ENCODE results near the gene ABHD12.
"Not testable (repeated sequence)": the region's sequence is repeated elsewhere in the genome, so short reads cannot be mapped to it uniquely, and the experiment has no call there.

Gene ABHD12

DNA sequence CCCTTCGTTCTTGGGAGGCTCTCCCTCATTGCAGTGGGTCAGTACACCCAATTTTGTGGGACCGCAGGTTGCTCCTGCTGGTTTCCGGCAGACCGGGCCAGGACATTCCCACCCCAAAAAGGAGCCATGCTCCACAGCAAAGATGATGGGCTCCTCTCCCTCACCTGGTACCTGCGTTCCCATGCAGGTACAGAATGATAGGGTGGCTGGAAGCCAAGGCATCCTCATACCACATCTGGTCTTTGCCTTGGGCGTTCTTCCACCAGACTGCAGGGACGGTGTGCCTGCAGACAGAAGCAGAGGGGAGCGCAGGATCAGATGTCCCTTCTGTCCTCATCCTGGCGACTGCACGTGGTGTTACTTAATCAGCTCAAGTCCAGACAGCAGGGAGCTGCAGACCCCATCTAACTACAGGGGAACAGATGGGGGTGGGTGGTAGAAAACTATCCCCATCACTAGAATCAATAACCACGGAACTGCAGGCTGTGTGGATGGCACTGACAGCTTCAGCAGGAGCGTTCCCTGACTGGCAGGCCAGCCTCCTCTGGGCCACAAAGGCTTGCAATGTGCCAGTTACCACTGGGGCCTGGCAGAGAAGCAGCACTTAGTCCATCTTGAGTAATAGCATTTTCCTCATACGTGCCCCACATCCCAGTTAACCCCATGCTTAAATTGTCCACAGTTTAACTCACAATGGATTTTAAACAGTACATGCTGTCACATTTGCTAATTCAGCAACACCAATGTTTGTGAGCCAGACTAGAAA, 70.4 kb downstream of the ABHD12 start:
- DNase-seq, result no peak

DNA sequence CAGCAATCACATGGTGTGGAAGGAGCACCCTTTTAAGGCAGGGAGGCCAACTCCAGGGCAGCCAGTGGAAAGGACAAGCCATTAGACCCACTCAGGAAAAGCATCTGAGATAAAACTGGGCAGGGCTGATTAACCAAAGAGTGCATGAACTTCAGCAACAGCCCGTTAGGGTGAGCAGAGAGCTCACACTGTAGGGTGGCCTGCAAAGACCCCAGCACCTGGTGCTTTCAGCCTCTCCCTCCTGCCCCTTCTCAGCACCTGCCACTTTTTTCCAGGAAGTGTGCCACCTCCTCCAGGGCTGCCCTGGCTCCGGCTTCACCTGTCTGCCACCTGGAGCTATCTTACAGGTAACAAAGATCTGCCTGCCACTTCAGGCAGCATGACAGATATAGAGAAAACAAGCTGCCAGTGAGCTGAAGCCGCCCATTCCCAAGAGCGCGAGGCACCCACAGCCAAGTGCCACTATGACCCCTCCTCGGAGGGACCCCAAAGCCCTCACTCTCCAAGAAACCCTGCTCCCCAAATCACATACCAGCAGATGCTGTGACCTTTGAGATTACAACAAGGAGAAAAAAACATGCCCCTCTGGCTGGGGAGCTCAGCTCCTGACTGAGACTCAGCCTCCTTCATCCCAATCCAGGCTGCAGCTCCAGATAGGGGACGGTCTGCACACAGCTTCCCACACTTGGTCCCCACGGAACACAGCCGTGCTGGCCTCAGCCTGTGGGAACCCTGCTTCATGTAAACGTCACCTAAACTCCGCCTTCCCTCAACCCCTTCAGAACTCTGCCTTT, 71.2 kb downstream of the ABHD12 start:
- DNase-seq, result no peak

DNA sequence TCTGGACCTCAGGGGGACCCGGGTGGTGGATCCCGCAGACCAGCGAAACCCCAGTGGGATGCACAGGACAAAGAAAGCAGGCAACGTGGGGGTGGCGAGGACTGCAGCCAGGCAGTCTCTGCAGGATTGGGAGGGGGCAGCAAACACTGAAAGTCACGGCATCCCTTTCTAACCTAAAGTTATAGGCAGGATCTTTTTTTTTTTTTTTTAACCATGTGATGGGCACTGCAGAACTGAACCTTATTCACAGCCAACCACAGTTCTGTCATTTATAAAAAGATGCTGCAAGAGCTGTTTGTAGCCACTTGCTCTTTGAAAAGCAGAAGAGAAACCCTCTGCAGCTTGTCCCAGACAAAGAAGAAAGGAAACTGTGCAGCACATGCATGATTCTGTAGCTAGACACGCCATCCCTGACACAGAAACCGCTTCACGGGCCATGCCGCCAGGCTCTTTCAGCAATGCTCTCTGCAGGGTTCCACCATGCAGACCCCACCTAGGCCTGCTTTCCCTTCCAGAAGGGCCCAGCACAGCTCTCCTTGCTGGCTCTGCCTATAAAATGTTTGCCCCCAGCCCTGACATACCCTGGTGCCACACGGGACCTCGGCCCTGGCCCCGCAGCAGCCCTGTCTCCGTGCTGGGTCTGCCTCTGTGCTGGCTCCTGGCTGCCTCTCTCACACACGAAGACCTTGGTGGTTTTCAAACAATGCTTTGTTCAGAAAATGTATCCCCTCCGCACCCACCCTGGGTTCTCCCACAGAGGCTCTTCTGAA, 72.0 kb downstream of the ABHD12 start:
- DNase-seq, result peak; percentile 85 to 95 (median 91)

DNA sequence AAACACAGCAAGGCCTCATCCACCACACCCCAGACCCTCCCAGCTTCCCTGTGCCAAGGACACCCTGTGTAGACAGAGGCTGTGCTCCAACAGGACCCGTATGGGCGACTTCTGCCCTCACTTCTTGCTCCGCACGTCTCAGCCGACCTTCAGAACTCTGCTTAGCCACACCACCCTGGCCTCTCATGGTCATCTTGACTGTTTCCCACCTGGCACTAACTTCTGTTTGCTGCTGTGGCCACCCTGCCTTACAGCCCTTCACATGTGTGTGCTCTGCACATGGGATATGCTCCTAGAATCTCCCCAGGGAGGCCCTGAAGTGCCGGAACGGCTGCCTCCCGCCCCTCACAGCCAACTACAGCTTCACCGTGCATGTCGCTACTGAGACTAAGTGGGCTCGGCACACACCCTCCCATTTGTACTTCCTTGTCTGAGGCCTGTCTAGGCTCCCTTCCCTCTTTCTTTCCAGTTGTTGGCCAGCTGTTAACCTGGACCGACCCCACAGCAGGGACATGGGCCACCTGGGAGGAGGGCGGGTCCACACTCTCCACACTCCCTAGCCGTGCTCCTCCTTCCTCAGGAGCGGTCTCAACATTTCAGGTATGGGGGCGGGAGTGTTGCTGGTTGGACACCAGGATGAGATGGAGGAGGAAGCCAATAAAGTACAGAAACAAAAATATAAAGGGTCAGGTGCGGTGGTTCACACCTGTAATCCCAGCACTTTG, 73.1 kb downstream of the ABHD12 start:
- DNase-seq, result no peak

DNA sequence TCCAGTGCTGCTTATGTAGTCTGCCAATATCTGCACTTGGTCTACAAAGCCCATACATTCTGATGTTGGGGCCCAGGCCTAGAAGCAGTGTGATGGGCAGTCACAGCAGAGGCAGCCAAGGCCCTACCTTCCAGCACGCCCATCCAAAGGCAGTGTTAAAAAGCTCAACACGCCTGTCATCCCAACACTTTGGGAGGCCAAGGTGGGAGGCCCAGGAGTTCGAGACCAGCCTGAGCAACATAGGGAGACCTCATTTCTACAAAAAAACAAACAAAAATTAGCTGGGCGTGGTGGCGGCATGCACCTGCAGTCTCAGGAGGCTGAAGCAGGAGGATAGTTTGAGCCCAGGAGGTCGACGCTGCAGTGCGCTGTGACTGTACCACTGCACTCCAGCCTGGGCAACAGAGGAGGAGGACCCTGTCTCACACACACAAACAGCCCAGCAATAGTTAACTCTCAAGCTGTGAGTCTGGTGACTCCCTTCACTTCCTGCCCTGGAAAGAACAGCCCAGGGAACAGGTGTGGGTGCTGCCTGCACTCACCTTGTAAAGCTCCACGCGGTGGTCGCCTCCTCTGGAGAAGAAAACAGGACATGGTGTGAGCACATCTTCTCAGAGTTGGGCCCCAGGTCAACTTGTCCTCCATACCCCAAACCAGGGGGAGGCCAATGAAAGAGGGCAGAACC, 74.0 kb downstream of the ABHD12 start:
- no peak for DNase-seq

DNA sequence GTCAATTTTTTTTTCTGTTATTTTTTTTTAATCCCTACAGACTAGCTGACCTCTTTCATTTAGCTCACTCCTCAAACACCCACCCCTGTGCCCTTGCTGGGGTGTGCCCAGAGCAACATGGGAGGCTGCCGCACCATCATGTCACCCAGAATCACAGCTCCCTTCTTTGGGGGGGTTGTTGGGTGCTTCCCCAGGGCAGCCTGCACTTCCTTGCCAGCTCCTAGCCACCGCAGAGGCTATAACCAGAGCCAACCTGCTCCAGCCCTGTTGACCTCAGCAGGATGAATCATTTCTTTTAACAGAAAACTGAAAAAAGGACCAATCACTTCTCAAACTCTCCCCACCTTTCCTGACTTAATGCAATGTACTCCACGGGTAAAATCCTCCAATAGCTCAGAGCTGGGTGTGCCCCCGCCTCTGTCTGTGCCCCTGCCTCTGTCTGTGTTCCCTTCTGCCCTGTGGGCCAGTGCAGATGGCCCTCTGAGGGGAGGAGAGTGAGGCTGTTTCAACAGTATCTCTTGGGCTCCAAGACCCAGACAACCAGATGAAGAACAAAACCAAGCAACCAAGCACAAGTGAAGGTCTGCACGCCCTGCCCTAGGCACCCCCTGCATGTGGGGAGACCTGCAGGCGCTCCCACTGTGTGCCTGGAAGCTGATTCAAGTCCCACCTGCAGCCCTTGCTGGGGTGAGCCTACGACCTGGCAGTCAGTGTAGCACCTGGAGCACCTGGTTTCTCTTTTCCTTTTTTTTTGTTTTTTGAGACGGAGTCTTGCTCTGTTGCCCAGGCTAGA, 75.0 kb downstream of the ABHD12 start:
- DNase-seq, result peak; percentile 50 to 86 (median 79)

DNA sequence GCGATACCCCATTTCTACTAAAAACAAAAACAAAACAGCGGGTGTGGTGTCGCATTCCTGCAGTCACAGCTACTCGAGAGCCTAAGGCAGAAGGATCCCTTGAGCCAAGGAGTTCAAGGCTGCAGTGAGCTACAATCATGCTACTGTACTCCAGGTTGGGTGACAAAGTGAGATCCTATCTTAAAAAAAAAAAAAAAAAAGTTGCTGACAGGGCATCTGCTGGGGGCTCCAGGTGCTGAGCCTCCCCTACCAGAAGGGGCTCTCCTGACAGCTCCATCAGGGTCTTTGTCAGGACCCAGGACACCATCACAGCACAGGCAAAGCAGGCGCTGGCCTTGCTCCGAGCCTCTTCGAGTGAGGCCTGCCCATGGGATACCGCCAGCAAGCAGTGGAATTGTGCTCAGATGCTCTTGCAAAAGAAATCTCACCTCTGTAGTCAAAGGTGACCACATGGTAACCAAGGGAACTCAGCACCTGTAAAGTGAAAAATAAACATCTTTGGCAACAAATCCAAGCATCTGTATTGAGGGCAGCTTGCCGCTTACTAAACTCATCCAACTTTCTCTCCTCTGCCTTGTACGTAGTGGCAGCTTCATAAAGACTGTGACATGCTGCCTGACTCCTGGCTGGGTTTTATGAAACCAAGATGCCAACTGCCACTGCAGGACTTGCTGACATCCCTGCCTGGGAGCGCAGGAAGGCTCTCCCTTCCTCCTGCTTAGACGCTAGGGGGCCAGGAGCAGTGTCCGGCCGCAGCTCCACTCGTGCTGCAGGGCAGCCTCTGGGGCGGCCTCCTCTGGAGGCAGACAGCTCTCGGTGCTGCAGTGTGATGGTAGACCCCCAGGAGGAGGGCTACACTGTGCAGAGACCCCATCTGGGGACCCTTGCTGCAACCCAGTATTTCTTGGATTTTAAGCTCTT, 75.9 kb downstream of the ABHD12 start:
- no peak for DNase-seq

DNA sequence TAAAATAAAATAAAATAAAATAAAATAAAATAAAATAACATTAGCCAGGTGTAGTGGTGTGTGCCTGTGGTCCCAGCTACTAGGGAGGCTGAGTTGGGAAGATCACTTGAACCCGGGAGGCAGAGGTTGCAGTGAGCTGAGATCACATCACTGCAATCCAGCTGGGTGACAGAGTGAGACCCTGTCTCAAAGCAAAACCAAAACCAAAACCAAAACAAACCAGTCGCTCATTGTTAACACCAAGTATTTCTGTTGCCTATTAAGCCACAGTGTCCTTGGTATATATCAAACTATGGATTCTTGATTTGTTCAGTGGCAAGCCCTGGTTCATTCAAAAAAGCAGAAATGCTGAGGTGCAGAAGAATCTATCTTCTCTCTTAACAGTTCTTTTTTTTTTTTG, 77.0 kb downstream of the ABHD12 start:
- peak in 2 of 3 donors; percentile 41 to 63 for DNase-seq

DNA sequence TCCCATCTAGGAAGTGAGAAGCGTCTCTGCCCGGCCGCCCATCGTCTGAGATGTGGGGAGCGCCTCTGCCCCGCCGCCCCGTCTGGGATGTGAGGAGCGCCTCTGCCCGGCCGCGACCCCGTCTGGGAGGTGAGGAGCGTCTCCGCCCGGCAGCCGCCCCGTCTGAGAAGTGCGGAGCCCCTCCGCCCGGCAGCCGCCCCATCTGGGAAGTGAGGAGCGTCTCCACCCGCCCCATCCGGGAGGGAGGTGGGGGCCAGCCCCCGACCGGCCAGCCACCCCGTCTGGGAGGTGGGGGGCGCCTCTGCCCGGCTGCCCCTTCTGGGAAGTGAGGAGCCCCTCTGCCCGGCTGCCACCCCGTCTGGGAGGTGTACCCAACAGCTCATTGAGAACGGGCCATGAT, 77.9 kb downstream of the ABHD12 start:
- DNase-seq, result not testable (repeated sequence)

DNA sequence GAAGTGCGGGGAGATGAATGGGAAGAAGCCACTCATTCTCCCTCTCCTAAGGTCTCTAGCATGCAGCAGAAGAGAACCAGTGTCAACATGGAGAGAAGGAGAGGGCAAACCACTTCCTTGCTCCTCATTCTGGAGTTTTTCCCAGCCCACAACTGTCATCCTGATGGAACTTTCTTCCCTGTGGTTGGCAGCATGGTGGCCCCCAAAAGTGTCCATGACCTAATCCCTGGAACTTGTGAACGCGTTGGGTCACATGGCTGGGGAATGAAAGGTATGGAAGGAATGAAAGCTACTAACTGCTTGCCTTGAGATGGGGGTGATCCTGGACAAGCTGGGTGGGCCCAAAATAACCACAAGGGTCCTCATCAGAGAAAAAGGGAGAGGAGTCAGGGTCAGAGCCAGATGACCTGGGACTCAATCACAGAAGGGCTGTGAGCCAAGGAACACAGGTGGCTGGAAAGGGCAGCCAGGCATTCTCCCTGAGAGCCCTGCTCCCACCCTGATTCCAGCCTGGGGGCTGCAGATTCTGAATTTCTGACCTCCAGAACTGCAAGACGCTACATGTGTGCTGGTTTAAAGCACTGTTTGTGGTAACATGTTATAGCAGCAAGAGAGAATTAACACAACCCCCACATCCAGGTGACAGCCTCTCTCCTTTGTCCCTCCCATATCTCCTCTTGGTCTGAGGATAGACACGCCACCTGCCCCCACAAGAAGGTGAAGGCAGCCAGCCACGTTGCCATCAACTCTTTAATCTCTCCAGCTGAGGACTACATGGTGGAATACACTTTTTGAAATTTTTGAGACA, 79.5 kb downstream of the ABHD12 start:
- no peak for DNase-seq

DNA sequence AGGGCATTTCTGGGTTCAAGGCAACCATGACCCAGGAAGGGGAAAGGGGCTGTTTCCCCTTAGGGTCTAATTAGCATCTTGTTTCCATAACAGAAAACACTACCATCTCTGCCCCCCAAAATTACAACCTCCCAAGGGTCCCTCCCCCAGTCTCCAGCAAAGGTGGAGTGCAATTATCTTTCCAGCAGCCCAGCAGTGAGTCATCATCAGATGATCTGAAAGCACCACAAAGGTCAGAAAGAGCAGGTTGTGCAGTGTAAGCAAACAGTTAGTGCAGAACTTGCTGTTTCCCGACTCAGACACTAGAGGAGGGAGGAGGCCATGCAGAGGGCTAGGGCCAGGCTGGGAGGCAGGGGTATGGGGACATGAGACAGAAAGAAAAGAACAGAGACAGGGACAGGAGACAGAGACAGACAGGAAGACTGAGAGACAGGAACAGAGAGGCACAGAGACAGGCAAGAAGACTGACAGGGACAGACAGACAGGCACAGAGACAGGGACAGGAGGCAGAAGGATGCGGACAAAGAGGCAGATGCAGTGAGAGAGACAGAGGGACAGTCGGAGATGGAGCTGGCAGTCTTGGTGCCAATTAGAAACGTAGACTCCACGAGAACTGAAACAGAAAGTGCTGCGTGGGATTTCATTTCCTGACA, 80.2 kb downstream of the ABHD12 start:
- peak; percentile 83 to 90 (median 90) for DNase-seq

DNA sequence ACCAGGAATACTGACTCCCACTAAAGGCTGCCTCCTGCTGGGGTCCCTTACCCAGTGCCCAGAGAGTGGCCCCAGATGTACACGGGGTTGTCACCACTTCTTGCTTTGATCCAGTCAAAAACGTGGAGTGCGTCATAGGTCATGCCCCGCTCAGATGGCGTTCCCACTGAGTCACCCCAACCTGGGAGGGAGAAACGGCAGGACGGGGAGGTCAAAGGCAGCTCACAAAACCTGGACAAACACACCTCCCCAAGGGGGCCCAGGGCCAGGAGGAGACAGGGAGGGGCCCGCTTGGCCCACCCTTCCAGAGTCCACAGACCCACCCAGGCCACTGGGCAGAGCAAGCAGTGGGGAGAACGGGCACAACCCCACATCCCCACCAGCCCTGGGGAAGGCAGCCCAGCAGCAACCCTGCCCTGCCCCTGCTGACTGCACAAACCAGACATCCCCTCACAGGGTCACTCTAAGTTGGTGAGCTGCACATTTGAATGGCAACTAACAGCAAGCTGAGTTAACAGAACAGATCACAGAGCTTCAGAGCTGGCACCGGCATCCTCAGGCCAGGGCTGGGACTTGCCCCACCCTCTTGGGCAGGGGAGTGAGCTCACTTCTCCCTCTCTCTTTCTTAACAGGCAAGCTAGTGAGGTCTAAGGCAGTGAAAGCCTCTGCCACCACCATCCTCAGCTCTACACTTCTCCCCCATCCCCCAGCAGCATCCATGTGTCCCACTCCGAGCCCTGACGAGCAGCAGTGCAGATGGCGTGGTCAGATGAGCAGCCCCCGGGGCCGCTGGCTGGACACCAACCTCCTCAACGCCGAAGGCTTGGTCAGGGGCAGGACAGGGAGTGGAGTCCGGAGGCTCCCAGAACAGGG, 81.0 kb downstream of the ABHD12 start:
- peak; percentile 76 to 91 (median 90) for DNase-seq

DNA sequence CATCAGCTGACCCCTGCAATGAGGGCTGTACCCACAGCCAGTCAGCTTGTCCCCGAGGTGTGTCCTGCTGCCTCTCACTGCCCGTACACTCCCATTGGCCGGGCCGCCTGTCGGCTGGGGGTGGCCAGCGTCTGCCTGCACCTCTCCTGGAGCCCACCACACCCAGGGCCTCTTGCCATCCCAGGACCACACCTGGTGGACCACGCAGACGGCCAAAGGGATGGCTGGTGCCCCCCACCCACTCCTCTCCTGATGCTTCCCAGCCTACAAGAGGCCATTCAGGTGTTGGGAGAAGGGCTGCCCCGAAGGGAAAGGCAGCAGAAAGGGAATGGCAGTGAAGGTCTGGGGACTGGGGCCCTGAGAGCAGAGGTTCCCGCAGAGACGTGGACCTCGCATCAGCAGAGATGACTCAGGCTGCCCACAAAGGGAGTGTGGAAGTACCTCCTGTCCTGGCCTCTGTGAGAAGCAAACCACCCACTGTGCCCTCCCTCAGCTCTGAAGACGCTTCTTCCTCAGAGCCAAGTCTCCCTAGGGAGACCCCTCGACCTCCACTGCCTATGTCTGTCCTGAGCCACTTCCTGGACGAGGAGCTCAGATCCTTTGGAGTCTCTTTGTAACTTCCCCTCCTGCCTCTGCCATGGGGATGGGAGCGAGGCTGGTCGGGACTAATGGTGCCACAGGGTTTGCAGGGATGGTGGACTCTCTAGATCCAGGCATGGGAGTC, 81.8 kb downstream of the ABHD12 start:
- DNase-seq, result peak; percentile 81 to 85 (median 82)

DNA sequence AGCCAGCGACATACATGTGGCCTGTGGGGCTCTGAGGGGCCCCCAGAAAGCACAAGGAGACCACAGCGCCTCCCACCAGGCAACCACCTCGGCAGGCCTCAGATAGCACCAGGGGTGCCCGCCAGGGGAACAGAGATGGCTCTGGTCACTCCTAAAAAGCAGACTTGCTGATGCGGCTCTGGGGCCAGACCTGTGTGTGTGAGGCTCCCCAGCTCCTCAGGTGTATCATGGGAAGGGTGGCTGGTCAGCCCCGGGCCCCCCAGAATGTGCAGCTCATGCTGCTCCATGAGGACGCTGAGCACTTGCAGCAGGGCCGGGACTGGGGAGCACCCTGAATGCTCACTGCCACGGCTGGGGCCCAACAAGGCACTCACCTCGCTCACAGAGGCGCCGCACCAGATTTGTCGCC, 82.5 kb downstream of the ABHD12 start:
- no peak for DNase-seq

DNA sequence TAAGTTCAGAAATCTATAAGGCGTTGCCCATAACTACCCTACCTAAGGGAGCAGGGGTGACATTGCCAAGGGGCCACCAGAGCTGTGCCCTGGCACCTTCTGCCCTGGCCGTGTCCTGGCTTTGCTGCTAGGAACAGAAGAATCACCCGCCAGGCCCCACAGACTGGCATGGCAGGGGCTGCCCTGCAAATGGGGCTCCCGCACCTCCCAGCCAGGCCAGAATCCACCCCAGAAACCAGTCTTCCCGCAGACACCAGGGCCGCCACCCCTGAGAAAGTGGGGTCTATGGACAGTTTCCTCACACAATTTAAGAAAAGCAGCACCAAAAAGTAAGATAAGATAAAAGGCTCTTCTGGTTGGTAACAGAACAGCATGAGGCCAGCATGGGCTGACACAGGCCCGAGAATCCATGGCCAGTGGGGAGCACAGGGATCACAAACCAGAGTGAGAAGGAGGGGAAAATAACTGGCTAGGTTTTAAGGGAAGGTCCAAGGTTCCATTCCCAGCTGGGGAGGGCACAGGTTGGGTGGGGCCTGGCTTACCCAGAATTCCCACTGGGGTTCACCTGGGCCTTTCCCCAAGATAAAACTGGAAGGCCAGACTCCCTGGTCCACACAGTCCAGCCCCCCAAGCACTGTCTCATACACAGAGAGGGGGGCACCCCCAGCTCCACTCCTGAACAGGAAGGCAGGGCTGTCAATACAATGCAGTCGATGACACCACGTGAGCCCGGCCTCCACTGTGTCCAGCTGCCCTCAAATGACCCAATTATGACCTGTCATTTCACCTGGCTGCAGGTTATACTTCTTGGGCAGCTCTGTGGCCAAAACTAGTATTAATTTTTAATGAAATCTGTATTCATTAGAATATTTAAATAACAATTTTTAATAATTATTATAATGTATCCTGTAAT, 83.4 kb downstream of the ABHD12 start:
- no peak for DNase-seq

DNA sequence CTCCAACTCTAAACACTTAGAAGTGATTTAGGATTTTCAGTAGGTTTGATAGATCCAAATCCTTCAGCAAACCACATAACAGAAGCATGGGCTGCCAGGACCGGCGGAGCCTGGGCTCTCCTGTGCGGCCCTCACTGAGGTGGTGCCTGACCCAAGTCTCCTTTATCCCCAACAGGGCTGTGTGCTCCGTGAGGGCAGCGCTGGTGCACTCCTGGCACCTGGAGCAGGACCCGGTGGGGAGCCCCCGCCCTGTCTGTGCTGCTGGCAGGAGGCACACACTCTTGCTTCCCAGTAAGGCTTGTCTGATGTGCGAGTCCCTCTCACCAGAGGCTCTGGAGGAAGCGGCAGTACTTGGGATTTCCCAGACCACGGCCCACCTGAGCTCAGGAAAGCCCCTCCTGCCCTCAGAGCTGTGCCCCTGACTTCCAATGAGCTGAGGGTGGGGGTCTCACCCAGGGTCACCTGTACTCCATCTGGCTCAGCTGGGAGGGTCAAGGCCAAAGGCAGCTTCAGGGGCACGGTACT, 86.5 kb downstream of the ABHD12 start:
- DNase-seq, result no peak
